Lower lobe of right lung (tissue), 2 donors: Measurements from ENCODE around the gene PLEKHG3. TPM values are rescaled to one million over a fixed set of nuclear protein-coding genes. Genes with fewer than 3 reads are reported as not detected.

Source experiments
- ATAC-seq, 2 donors: fragments of 200-7000 bp; cut with Tn5 transposase; one replicate each; pipeline ENCODE4 v1.9.1; 2020 to 2022; ENCODE audit warnings: mild to moderate bottlenecking in 2 of 2, moderate library complexity in 2 of 2
- DNase-seq: peaks from one replicate; pipeline ENCODE4 v3.0.0-alpha.2; 2020
- H3K27ac ChIP-seq: fragments of 200-600 bp; one replicate; pipeline ENCODE4 v1.8.0; 2022
- H3K27me3 ChIP-seq: fragments of 200-600 bp; one replicate; pipeline ENCODE4 v1.8.0; 2022; ENCODE audit warnings: low read depth
- H3K36me3 ChIP-seq: fragments of 200-600 bp; one replicate; pipeline ENCODE4 v1.8.0; 2022; ENCODE audit warnings: mild to moderate bottlenecking
- H3K4me1 ChIP-seq: fragments of 200-600 bp; one replicate; pipeline ENCODE4 v1.8.0; 2022
- H3K4me3 ChIP-seq: fragments of 200-600 bp; one replicate; pipeline ENCODE4 v1.8.0; 2022; ENCODE audit warnings: mild to moderate bottlenecking
- H3K9me3 ChIP-seq: fragments of 200-600 bp; one replicate; pipeline ENCODE4 v1.8.0; 2022
- intact Hi-C: fragments of 100-400 bp; cut with DNase I; formaldehyde crosslinking; loops from one replicate; pipeline ENCODE4 v1.11.0; 2022
- total RNA-seq: library from RNA; stranded (reverse); fragmentation: NEBNext Ultra II Directional; extraction: Animal tissue kit (Norgen Biotek cat#: 25700); gene quantifications from one replicate; pipeline ENCODE4 v1.2.1, GENCODE V29; 2021
- TF ChIP-seq, protein P1 (sequence below): fragments of 200-600 bp; IDR thresholded peaks from one replicate; pipeline ENCODE4 v1.8.0; 2022; ENCODE audit warnings: antibody characterized with exemption, mild to moderate bottlenecking
- donor health status: DM: no; HTN: yes; CAD: no; lungs with severe emphysema.

PLEKHG3 gene
- total RNA-seq, 1 donor from 2014 or later: 33.1 TPM

DNA sequence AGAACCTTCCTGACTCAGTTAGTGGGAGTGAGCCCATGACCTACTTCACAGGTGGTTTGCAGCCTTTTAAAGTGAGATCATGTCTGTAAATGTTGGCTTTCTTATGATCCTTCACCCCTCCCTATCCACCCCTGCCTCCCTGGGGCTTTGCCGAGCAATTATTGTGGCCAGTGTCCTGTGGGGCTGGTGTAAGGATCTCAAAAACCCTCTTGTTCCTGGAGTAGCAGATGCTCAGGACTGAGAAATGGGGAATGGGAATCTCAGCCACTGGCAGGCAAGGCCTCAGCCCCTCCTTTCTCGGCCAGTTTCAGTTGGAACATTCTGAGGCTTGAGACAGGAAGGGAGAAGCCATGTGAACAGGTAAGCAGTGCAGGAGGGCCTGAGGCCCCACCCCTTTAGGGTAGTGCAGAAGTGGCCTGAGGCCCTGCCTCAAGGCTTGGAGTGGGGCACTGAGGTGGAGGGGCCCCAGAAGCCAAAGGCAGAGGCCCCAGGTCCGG is 53.8 kb downstream of the PLEKHG3 start:
- peaks cover 45% of the 10 kb centered on the region for H3K4me1 ChIP-seq

DNA sequence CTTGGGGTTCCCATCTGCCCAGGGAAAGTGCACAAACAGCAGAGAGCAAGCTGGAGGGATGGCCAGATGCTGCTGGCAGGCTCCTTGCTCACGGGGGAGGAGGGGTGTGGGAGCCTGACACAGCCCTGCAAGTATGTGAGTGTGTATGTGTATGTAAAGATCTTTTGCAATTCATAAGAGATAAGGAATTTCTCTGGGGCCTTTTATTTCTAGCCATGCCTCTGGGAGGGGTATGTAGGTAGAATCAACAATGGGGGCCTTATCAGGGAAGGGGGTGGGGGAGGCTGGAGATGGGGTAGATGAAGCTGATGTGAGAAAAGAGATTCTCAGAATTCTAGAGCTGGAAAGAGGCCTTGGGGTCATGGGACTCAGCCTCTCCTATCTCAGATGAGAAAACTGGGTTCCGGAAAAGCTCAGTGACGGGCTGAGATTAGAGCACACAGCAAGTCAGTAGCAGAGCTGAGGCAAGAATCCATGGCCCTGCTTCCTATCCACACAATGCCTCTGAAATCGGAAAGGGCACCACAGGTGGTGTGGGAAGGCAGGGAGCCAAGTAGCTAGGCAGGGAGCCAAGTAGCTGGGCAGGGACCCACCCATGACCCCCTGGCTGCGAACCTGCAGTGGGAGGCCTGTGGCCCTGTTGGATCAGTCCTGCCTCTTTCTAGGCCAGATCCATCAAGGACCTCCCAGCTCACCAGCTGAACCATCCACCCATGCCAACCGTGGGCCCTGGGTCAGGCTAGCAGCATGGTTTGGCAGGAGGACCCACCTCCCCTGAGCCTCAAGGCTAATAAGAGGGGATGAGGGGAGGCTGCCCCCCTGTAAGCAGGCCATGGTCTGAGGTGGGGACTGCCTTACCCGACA is 54.7 kb downstream of the PLEKHG3 start:
- H3K27ac ChIP-seq: peak overlapping the region; percentile 41
- peaks cover 48% of the 10 kb centered on the region for H3K4me1 ChIP-seq
- ATAC-seq (peak; percentile 29 to 55), DNase-seq (peak; percentile 43)
- no peaks in the 10 kb centered on the region for H3K27me3 ChIP-seq
- no peaks in the 10 kb centered on the region for H3K36me3 ChIP-seq
- H3K4me3 ChIP-seq: no peak overlapping the region
- no peaks in the 10 kb centered on the region for H3K9me3 ChIP-seq
- intact Hi-C loops: no loop called here
- TF ChIP-seq, protein P1, sequence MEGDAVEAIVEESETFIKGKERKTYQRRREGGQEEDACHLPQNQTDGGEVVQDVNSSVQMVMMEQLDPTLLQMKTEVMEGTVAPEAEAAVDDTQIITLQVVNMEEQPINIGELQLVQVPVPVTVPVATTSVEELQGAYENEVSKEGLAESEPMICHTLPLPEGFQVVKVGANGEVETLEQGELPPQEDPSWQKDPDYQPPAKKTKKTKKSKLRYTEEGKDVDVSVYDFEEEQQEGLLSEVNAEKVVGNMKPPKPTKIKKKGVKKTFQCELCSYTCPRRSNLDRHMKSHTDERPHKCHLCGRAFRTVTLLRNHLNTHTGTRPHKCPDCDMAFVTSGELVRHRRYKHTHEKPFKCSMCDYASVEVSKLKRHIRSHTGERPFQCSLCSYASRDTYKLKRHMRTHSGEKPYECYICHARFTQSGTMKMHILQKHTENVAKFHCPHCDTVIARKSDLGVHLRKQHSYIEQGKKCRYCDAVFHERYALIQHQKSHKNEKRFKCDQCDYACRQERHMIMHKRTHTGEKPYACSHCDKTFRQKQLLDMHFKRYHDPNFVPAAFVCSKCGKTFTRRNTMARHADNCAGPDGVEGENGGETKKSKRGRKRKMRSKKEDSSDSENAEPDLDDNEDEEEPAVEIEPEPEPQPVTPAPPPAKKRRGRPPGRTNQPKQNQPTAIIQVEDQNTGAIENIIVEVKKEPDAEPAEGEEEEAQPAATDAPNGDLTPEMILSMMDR: no peak

More for the DNA sequence above, 53.8 kb downstream of the PLEKHG3 start:
- H3K4me3 ChIP-seq: no peak overlapping the region
- H3K36me3 ChIP-seq: no peaks in the 10 kb centered on the region
- H3K27ac ChIP-seq: peak overlapping the region; percentile 41
- H3K9me3 ChIP-seq: no peaks in the 10 kb centered on the region
- peak; percentile 68 to 69 for ATAC-seq
- DNase-seq: peak; percentile 64
- TF ChIP-seq, protein P1: no peak
- no peaks in the 10 kb centered on the region for H3K27me3 ChIP-seq
- intact Hi-C loops: no loop called here

DNA sequence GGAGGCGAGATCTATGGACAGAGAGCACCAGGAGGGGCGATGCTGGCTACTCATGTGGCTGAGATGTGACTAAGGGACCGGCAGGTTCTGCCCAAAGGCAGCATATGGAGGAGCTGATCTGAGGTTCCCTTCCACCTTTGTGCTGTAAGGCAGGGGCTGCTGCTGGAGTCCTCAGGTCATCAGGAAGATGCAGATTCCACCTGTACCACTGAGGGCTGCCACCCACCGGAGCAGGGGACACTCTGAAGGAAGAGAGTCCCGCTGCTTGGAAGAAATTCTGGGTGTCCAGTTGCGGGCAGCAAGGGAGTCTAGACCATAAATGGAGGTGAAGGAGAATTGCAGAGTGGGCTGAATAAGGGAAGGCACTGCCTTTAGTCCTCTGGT is 55.3 kb downstream of the PLEKHG3 start:
- no peak overlapping the region for H3K27ac ChIP-seq
- intact Hi-C loops: no loop called here

DNA sequence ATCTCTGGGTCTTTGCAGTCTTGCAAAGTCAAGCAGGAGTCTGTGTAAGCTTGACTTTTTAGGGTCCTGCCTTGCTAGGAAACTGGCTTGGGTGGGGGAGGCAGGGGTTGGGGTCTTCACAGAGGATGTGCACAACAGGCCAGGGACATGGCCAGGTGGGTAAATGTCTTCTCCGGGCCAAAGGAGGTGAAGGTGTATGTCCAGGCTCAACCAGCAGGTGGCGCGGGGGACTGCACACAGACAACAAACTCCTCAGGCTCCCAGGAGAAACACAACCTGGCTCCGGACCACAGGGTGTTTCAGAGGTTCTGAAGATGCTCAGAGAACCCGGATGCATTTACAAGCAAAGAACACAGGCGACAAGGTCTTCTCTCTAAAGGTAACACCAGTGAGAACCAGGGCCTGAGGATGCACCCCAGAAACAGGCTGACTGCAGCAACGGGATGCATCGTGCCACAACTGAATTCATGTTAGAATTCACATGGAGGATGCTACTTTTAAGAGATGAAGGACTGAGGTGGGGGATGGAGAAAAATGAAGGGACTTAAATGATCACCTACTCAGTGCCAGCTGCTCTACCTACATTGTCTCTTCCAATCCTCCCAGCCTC is 56.0 kb downstream of the PLEKHG3 start:
- no peak overlapping the region for H3K27ac ChIP-seq
- TF ChIP-seq, protein P1: peak; percentile 54
- DNase-seq: peak; percentile 75
- ATAC-seq: peak in 1 of 2 donors; percentile 20
- peaks cover 53% of the 10 kb centered on the region for H3K4me1 ChIP-seq
- no peak overlapping the region for H3K4me3 ChIP-seq
- H3K27me3 ChIP-seq: no peaks in the 10 kb centered on the region
- intact Hi-C loops: no loop called here
- H3K9me3 ChIP-seq: no peaks in the 10 kb centered on the region
- no peaks in the 10 kb centered on the region for H3K36me3 ChIP-seq

More for the DNA sequence above, 55.3 kb downstream of the PLEKHG3 start:
- Histone ChIP-seq H3K4me3 (no peak overlapping the region), H3K36me3 (no peaks in the 10 kb centered on the region), H3K4me1 (peaks cover 50% of the 10 kb centered on the region), H3K9me3 (no peaks in the 10 kb centered on the region), H3K27me3 (no peaks in the 10 kb centered on the region)
- peak; percentile 26 for DNase-seq
- TF ChIP-seq, protein P1: no peak
- no peak for ATAC-seq

DNA sequence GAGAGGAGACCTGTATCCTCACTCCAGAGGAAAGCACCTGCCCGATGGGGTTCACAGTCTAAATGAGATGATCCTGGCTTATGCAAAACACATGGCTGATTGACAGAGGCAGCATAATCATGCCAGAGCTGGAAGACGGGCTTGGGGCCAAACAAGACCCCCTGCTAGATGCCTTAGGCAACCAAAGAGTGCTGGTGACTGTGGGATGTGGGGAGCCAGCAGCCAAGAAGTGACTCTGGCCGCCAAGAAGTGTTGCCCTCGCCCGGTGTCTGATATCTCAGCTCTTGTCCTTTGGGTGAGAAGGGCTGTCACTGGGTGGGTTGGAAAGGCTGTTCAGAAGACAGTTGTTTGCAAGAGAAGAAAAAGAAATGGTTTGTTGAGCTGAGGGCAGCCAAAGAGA is 56.7 kb downstream of the PLEKHG3 start:
- TF ChIP-seq, protein P1: no peak
- intact Hi-C loops: no loop called here
- Histone ChIP-seq H3K27me3 (no peaks in the 10 kb centered on the region), H3K27ac (no peak overlapping the region), H3K36me3 (no peaks in the 10 kb centered on the region), H3K4me1 (peaks cover 53% of the 10 kb centered on the region), H3K4me3 (no peak overlapping the region), H3K9me3 (no peaks in the 10 kb centered on the region)
- DNase-seq (peak; percentile 16), ATAC-seq (no peak)
